H1 (cell line): ENCODE results near the gene WDR53. TPM values are rescaled to one million over a fixed set of nuclear protein-coding genes. Genes with fewer than 3 reads are reported as not detected.
A peak's percentile ranks its signal among the peaks of the same experiment; 100 is the strongest.

ENCODE experiments used
- CTCF ChIA-PET: fragments of 300-600 bp; sonication (Branson Sonifier 250); formaldehyde crosslinking; loops from one replicate; lab custom pipeline; 2021; ENCODE audit not compliant: partially characterized antibody; lab: Charles Lee
- POLR2A ChIA-PET: fragments of 300-600 bp; sonication (Branson Sonifier 250); formaldehyde crosslinking; loops from one replicate; lab custom pipeline; 2021; ENCODE audit warnings: inconsistent platforms; ENCODE audit not compliant: partially characterized antibody; lab: Charles Lee
- DNase-seq, 2 experiments: peaks; one replicate each; pipeline versions ENCODE4 v3.0.0 to v3.0.0-alpha.2; 2010 to 2022; ENCODE audit warnings: low spot score in 2 of 2, low read depth in 1 of 2, mixed read lengths in 1 of 2
- FAIRE-seq: peaks from 2 replicates; lab custom pipeline; 2011; peaks lifted over from hg19 to GRCh38; lab: Jason Lieb, UNC
- H2AFZ ChIP-seq: 2 replicates; pipeline ENCODE4 v1.8.1; 2012; ENCODE audit warnings: low read length, inconsistent platforms
- H2AK5ac ChIP-seq: 2 replicates; pipeline ENCODE4 v1.6.1; 2013; ENCODE audit warnings: low read depth, low read length
- H2BK120ac ChIP-seq: replicated peaks from 2 replicates; pipeline ENCODE3; 2013; ENCODE audit warnings: low read depth, low read length, inconsistent platforms
- H2BK12ac ChIP-seq: 2 replicates; pipeline ENCODE4 v1.6.1; 2013; ENCODE audit warnings: low read depth, low read length
- H2BK15ac ChIP-seq: 2 replicates; pipeline ENCODE4 v1.6.1; 2013; ENCODE audit warnings: low read length
- H2BK20ac ChIP-seq: 2 replicates; pipeline ENCODE4 v1.6.1; 2013; ENCODE audit warnings: low read length
- H2BK5ac ChIP-seq: 2 replicates; pipeline ENCODE4 v1.6.1; 2013; ENCODE audit warnings: low read depth, low read length
- H3K14ac ChIP-seq: 2 replicates; pipeline ENCODE4 v1.6.1; 2013; ENCODE audit warnings: inconsistent platforms; ENCODE audit not compliant: insufficient read length
- H3K18ac ChIP-seq: 2 replicates; pipeline ENCODE4 v1.6.1; 2013; ENCODE audit warnings: low read length; ENCODE audit errors: extremely low read depth
- H3K23ac ChIP-seq: 2 replicates; pipeline ENCODE4 v1.6.1; 2013; ENCODE audit warnings: inconsistent platforms; ENCODE audit not compliant: insufficient read length
- H3K23me2 ChIP-seq: 2 replicates; pipeline ENCODE4 v1.6.1; 2013; ENCODE audit warnings: low read depth, low read length
- H3K27ac ChIP-seq: 2 replicates; pipeline ENCODE4 v1.6.1; 2011; ENCODE audit warnings: low read depth, low read length, inconsistent platforms
- H3K27me3 ChIP-seq, 4 experiments: replicated peaks in 1 of 4; 1 replicate in 1 of 4; 2 replicates in 3 of 4; pipeline versions ENCODE4 v1.6.1 to v1.8.1; 2011 to 2013; ENCODE audit warnings: low read length in 3 of 4, mild to moderate bottlenecking in 3 of 4, inconsistent platforms in 2 of 4, mixed read lengths in 2 of 4, moderate library complexity in 1 of 4; ENCODE audit not compliant: control insufficient read depth in 3 of 4, insufficient read depth in 3 of 4; ENCODE audit errors: extremely low read depth in 1 of 4
- H3K36me3 ChIP-seq, 4 experiments: 2 replicates each; pipeline versions ENCODE4 v1.6.1 to v1.8.1; 2011 to 2013; ENCODE audit warnings: mild to moderate bottlenecking in 4 of 4, low read length in 3 of 4, moderate library complexity in 2 of 4, control low read depth in 1 of 4, inconsistent platforms in 1 of 4; ENCODE audit not compliant: insufficient read depth in 4 of 4, control insufficient read depth in 2 of 4
- H3K4ac ChIP-seq: replicated peaks from 2 replicates; pipeline ENCODE3; 2013; ENCODE audit warnings: low read length, low read depth, mixed read lengths, inconsistent platforms; ENCODE audit not compliant: insufficient read length
- H3K4me1 ChIP-seq, 4 experiments: replicated peaks in 1 of 4; 1 replicate in 1 of 4; 2 replicates in 3 of 4; pipeline versions ENCODE4 v1.6.1 to v1.8.1; 2011 to 2013; ENCODE audit warnings: low read length in 3 of 4, inconsistent platforms in 2 of 4, mixed read lengths in 1 of 4; ENCODE audit not compliant: insufficient read depth in 4 of 4, control insufficient read depth in 3 of 4
- H3K4me2 ChIP-seq, 2 experiments: 2 replicates each; pipeline versions ENCODE4 v1.6.1 to v1.8.1; 2011 to 2013; ENCODE audit warnings: low read depth in 2 of 2, low read length in 2 of 2, control low read depth in 1 of 2, inconsistent platforms in 1 of 2, mild to moderate bottlenecking in 1 of 2; ENCODE audit not compliant: insufficient read depth in 1 of 2
- H3K4me3 ChIP-seq, 4 experiments: fragments of 200-600, 300-600 bp in 1 of 4; sonication (generic), shearing (Covaris generic), sonication (Bioruptor Twin) in 1 of 4; 2 replicates each; pipeline versions ENCODE4 v1.5.1 to v1.8.1; 2011 to 2016; ENCODE audit warnings: low read length in 4 of 4, low read depth in 3 of 4, control low read depth in 2 of 4, inconsistent platforms in 2 of 4, mild to moderate bottlenecking in 2 of 4, mixed read lengths in 1 of 4, moderate library complexity in 1 of 4; ENCODE audit not compliant: insufficient read depth in 2 of 4; ENCODE audit errors: extremely low read depth in 1 of 4
- H3K56ac ChIP-seq: replicated peaks from 2 replicates; pipeline ENCODE3; 2013; ENCODE audit warnings: low read depth, mild to moderate bottlenecking, mixed read lengths, low read length, inconsistent platforms; ENCODE audit not compliant: insufficient read length
- H3K79me1 ChIP-seq: 2 replicates; pipeline ENCODE4 v1.6.1; 2013; ENCODE audit warnings: low read depth, low read length, control low read depth
- H3K79me2 ChIP-seq, 2 experiments: 2 replicates each; pipeline versions ENCODE4 v1.6.1 to v1.8.1; 2012 to 2013; ENCODE audit warnings: low read length in 2 of 2, mild to moderate bottlenecking in 2 of 2, inconsistent platforms in 1 of 2; ENCODE audit not compliant: insufficient read depth in 2 of 2, control insufficient read depth in 1 of 2
- H3K9ac ChIP-seq, 4 experiments: replicated peaks in 1 of 4; 1 replicate in 1 of 4; 2 replicates in 3 of 4; pipeline versions ENCODE4 v1.6.1 to v1.8.1; 2011 to 2013; ENCODE audit warnings: low read depth in 3 of 4, low read length in 3 of 4, control low read depth in 2 of 4, mild to moderate bottlenecking in 2 of 4, moderate library complexity in 2 of 4, inconsistent platforms in 1 of 4; ENCODE audit errors: extremely low read depth in 1 of 4
- H3K9me3 ChIP-seq, 2 experiments: 2 replicates each; pipeline versions ENCODE4 v1.6.1 to v1.8.1; 2012 to 2013; ENCODE audit warnings: mild to moderate bottlenecking in 2 of 2, moderate library complexity in 2 of 2, control low read depth in 1 of 2, inconsistent platforms in 1 of 2, low read depth in 1 of 2, low read length in 1 of 2, mixed read lengths in 1 of 2; ENCODE audit not compliant: insufficient read depth in 2 of 2
- H4K20me1 ChIP-seq, 2 experiments: replicated peaks in 1 of 2; 2 replicates each; pipeline versions ENCODE3 to v1.8.1; 2011 to 2013; ENCODE audit warnings: inconsistent platforms in 2 of 2, low read length in 2 of 2, mild to moderate bottlenecking in 1 of 2; ENCODE audit not compliant: insufficient read depth in 2 of 2, control insufficient read depth in 1 of 2
- H4K5ac ChIP-seq: 2 replicates; pipeline ENCODE4 v1.6.1; 2013; ENCODE audit warnings: low read length, low read depth, mixed read lengths, inconsistent platforms; ENCODE audit not compliant: insufficient read length
- H4K8ac ChIP-seq: 2 replicates; pipeline ENCODE4 v1.8.0; 2013; ENCODE audit warnings: mild to moderate bottlenecking, moderate library complexity, low read length, inconsistent platforms; ENCODE audit not compliant: insufficient read depth; ENCODE audit errors: extremely low read depth
- H4K91ac ChIP-seq: replicated peaks from 2 replicates; pipeline ENCODE3; 2013; ENCODE audit warnings: low read length, mixed read lengths, inconsistent platforms; ENCODE audit not compliant: insufficient read length
- FOSL1 ChIP-seq: IDR thresholded peaks from 2 replicates; pipeline ENCODE4 v1.6.1; 2011; ENCODE audit warnings: mild to moderate bottlenecking, low read depth, low read length, moderate library complexity; ENCODE audit not compliant: insufficient read depth
- HDAC2 ChIP-seq, 2 experiments: fragments of 300-600 bp in 1 of 2; sonication (generic) in 1 of 2; IDR thresholded peaks; 2 replicates each; pipeline ENCODE4 v1.6.1; 2011 to 2012; ENCODE audit warnings: low read depth in 2 of 2, low read length in 2 of 2, mild to moderate bottlenecking in 2 of 2, moderate library complexity in 2 of 2, borderline replicate concordance in 1 of 2, inconsistent platforms in 1 of 2
- JUN ChIP-seq: IDR thresholded peaks from 2 replicates; pipeline ENCODE4 v1.6.1; 2011; ENCODE audit warnings: low read depth, mild to moderate bottlenecking, improper control_type of control experiment, low read length
- MAFK ChIP-seq: IDR thresholded peaks from 2 replicates; pipeline ENCODE4 v1.6.1; 2012; ENCODE audit warnings: low read depth, mild to moderate bottlenecking, improper control_type of control experiment, low read length
- MAX ChIP-seq: IDR thresholded peaks from 2 replicates; pipeline ENCODE4 v1.6.1; 2012; ENCODE audit warnings: inconsistent platforms
- POU5F1 ChIP-seq: IDR thresholded peaks from 2 replicates; pipeline ENCODE4 v1.6.1; 2011; ENCODE audit warnings: low read depth, mild to moderate bottlenecking, low read length, moderate library complexity
- RFX5 ChIP-seq: IDR thresholded peaks from 2 replicates; pipeline ENCODE4 v1.6.1; 2011; ENCODE audit warnings: low read depth, low read length, improper control_type of control experiment, borderline replicate concordance
- WGBS, 2 experiments: shearing (Covaris generic) in 1 of 2; methylation state at CpG; one replicate each; pipeline versions ENCODE4 v1.1.6 to v1.1.7; 2013 to 2015; ENCODE audit warnings: low lambda C conversion rate in 2 of 2, mixed read lengths in 2 of 2, inconsistent platforms in 1 of 2, low coverage in 1 of 2, missing lambda C conversion rate in 1 of 2; ENCODE audit not compliant: insufficient replicate concordance in 2 of 2, insufficient coverage in 1 of 2, insufficient read length in 1 of 2; ENCODE audit errors: extremely low coverage in 1 of 2, missing lambda C conversion rate in 1 of 2; 5-methylcytosine and 5-hydroxymethylcytosine counted together
- polyA plus RNA-seq, 7 experiments: library from polyadenylated mRNA; depleted of rRNA in 3 of 7; stranded (reverse) in 5 of 7; unstranded in 2 of 7; fragments of >200 nt in 5 of 7; fragments of 200-250 nt in 2 of 7; gene quantifications; 1 replicate in 5 of 7; 2 replicates in 1 of 7; 4 replicates in 1 of 7; pipeline versions ENCODE4 v1.2.1 to v1.2.3, GENCODE V29; 2011 to 2013; ENCODE audit warnings: missing spikeins in 2 of 7, mixed read lengths in 2 of 7
- total RNA-seq: library from RNA; stranded (reverse); fragmentation: NEBNext Ultra II Directional; extraction: Animal tissue kit (Norgen Biotek cat#: 25700); gene quantifications from 2 replicates; pipeline ENCODE4 v1.2.1, GENCODE V29; 2021
- TF ChIP-seq, protein P1 (sequence below), 3 experiments: IDR thresholded peaks; 1 replicate in 2 of 3; 2 replicates in 1 of 3; pipeline versions ENCODE4 v1.5.1 to v1.6.1; 2011; ENCODE audit warnings: low read length in 3 of 3, mild to moderate bottlenecking in 3 of 3, inconsistent platforms in 2 of 3, low read depth in 1 of 3, moderate library complexity in 1 of 3; ENCODE audit not compliant: insufficient read depth in 1 of 3; ENCODE audit errors: control extremely low read depth in 1 of 3

The WDR53 gene
- total and polyA plus RNA-seq, 2 of the 8 experiments (the other 6 are each of a cell fraction or from before 2014, with no cell fraction given): 7.4 to 18.8 TPM

- Histone ChIP-seq H3K79me1 (no peaks in the 10 kb centered on the region), H2BK120ac (peak overlapping the region; percentile 78), H2BK12ac (peak overlapping the region; percentile 98), H3K56ac (peak overlapping the region; percentile 16), H2AFZ (peak overlapping the region; percentile 97), H2AK5ac (no peak overlapping the region), H3K23me2 (peaks cover 2% of the 10 kb centered on the region; the same call in 1 of the 2 replicates), H3K9ac (peak overlapping the region in 3 of 4 experiments; percentile 29 to 58 (median 58); a peak in 5 of 7 replicates), H4K91ac (peak overlapping the region; percentile 93), H3K4ac (peak overlapping the region; percentile 53), H3K79me2 (no peaks in the 10 kb centered on the region), H3K27ac (no peak overlapping the region), H2BK20ac (0 out of 2 replicates have a peak overlapping the region, but pooled peaks have one; percentile 32), H3K4me1 (peaks cover 0 to 6% (median 3%) of the 10 kb centered on the region in 4 experiments; a peak in 3 of 7 replicates), H3K14ac (no peak overlapping the region), H3K4me3 (peak overlapping the region; percentile 50 to 65 (median 54)), H3K27me3 (no peaks in the 10 kb centered on the region), H3K18ac (peak overlapping the region; percentile 91), H4K8ac (peak overlapping the region; percentile 95), H4K5ac (peak overlapping the region; percentile 87), H4K20me1 (no peaks in the 10 kb centered on the region), H3K36me3 (no peaks in the 10 kb centered on the region), H2BK15ac (no peak overlapping the region), H3K23ac (no peak overlapping the region), H2BK5ac (peak overlapping the region; percentile 88; the same call in 1 of the 2 replicates), H3K4me2 (peak overlapping the region; percentile 54 to 96), H3K9me3 (peaks cover 3 to 5% of the 10 kb centered on the region in 2 experiments; a peak in 2 of 4 replicates)
- 11% methylated on average over 48 of the region's 52 CpGs; no CpG with 5 or more reads in 1 of the 2 experiments for WGBS, 2 experiments
- peak; percentile 17 to 98 for DNase-seq
- FAIRE-seq: no peak
- ChIA-PET POLR2A (interaction anchor here (1.2 to 1.4 kb wide), 3 partner anchors 9 to 40 kb away, joined by 3 to 4 read pairs (median 3); partner anchors contain the start of genes FBXO45 and WDR53), CTCF (interaction anchor here (0.6 to 2.0 kb wide), 30 partner anchors 9 to 512 kb away, joined by 3 to 20 read pairs (median 3); partner anchors contain the start of gene FBXO45)
- TF ChIP-seq, protein P1, sequence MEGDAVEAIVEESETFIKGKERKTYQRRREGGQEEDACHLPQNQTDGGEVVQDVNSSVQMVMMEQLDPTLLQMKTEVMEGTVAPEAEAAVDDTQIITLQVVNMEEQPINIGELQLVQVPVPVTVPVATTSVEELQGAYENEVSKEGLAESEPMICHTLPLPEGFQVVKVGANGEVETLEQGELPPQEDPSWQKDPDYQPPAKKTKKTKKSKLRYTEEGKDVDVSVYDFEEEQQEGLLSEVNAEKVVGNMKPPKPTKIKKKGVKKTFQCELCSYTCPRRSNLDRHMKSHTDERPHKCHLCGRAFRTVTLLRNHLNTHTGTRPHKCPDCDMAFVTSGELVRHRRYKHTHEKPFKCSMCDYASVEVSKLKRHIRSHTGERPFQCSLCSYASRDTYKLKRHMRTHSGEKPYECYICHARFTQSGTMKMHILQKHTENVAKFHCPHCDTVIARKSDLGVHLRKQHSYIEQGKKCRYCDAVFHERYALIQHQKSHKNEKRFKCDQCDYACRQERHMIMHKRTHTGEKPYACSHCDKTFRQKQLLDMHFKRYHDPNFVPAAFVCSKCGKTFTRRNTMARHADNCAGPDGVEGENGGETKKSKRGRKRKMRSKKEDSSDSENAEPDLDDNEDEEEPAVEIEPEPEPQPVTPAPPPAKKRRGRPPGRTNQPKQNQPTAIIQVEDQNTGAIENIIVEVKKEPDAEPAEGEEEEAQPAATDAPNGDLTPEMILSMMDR (IDR thresholded peaks at IDR 0.05; ENCODE audit: control extremely low read depth in 1 of 3, insufficient read depth in 1 of 3, low read depth in 1 of 3, low read length in 3 of 3): peak; percentile 74 to 83 (median 78)
- TF ChIP-seq MAFK (no peak), HDAC2 (IDR thresholded peaks at IDR 0.05; ENCODE audit: borderline replicate concordance in 1 of 2, low read depth in 2 of 2, low read length in 2 of 2) (no peak), MAX (peak; percentile 56; the same call in 1 of the 2 replicates), RFX5 (no peak), JUN (no peak), POU5F1 (no peak), FOSL1 (no peak)
Measured at GRCh38 chr3:196528639-196529233, 39.6 kb downstream of the WDR53 start.
